GM18873 (cell line): ENCODE results near the gene HPSE2.
"Not testable (repeated sequence)": the region's sequence is repeated elsewhere in the genome, so short reads cannot be mapped to it uniquely, and the experiment has no call there.

ENCODE experiments used
- ATAC-seq: cut with Tn5 transposase; IDR thresholded peaks from one replicate; pipeline ENCODE4 v1.9.1; 2021; ENCODE audit warnings: mild to moderate bottlenecking, moderate library complexity, moderate number of reproducible peaks; ENCODE audit not compliant: unreplicated experiment, low FRiP score

HPSE2 gene

GRCh38 chr10:98528166-98528804 is 707.4 kb downstream of the HPSE2 start:
- no peak for ATAC-seq

DNA sequence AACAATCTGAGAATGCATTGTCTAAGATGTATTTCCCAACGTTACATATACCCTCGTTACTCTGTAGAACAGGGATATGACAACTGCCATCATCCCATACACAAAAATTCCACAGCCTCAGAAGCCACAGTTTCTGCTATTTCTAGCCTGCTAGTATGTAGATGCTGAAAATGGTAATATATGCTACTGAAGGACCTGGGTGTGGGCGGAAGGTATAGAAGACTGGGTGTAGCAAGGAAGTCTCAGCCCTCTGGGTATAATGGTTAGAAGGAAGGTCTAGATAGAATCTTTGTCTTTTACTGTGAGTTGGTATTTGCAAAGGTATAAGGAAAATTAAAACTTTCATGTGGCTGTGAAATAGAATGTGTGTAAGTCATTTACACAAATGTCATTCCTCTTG is 709.7 kb downstream of the HPSE2 start:
- ATAC-seq, result no peak

DNA sequence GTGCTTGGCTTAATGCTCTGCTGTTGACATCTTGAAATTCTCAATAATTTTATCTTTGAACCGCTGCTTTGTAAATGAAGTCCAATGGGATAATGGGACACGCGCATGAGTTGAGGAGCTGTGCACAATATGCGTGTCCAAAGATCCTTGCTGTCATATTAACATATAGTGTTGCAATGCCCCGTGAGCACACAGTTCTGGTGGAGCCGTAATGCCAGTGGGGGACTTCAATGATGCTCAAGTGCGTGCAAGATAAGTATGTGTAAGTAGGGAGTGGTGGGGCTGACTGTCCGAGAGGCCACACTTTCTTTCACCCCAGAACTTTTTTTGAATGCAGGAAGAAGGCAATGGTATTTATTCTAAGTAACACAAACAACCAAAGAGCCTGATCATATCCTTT is 711.5 kb downstream of the HPSE2 start:
- ATAC-seq, result no peak

- ATAC-seq, result no peak
These were observed 715.8 kb downstream of the HPSE2 start for GRCh38 chr10:98519841-98520240.

GRCh38 chr10:98517672-98518071 is 718.0 kb downstream of the HPSE2 start:
- no peak for ATAC-seq

- ATAC-seq, result no peak
These were observed 719.3 kb downstream of the HPSE2 start for GRCh38 chr10:98516352-98516751.

DNA sequence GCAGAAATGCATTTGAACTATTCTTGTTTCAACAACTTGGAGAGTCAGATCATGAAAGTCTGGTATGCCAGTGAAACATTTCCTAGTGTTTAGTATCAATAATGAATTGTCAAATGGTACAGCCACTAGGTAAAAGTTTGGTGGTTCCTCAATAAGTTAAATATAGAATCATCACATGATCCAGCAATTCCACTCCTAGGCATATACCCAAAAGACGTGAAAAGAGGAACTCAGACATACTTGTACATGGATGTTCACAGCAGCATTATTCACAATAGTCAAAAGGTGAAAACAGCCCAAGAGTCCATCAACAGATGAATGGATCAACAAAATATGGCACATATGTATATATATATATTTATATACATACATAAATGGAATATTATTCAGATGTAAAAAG is 721.9 kb downstream of the HPSE2 start:
- no peak for ATAC-seq

DNA sequence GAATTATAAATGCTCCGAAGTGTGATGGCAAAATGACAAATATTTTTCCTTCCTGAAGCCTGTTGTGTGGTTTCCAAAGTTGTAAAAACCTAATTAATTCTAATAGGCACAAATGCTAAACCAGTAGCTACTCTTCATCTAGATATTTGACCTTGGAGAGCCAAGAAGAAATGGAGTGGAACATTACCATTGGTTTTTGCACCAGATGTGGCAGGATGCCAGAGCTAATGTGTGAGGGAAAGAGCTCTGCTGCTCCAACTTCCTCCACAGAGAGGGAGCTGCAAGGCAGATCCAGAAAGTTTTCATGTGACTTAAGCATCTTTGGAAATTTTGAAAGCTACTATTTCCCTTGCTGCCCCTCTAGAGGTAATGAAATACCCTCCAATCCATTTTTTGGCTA is 723.8 kb downstream of the HPSE2 start:
- no peak for ATAC-seq

GRCh38 chr10:98510412-98510995 is 725.1 kb downstream of the HPSE2 start:
- ATAC-seq, result no peak

GRCh38 chr10:98509745-98510144 is 725.9 kb downstream of the HPSE2 start:
- no peak for ATAC-seq

DNA sequence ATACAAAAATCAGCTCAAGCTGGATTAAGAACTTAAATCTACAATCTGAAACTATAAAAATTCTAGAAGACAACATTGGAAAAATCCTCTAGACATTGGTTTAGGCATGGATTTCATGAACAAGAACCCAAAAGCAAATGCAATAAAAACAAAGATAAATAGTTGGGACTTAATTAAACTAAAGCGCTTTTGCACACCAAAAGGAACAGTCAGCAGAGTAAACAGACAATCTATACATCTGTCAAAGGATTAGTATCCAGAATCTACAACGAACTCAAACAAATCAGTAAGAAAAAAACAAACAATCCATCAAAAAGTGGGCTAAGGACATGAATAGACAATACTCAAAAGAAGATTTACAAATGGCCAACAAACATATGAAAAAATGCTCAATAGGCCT is 733.1 kb downstream of the HPSE2 start:
- not testable (repeated sequence) for ATAC-seq

GRCh38 chr10:98492763-98493162 is 742.9 kb downstream of the HPSE2 start:
- no peak for ATAC-seq

DNA sequence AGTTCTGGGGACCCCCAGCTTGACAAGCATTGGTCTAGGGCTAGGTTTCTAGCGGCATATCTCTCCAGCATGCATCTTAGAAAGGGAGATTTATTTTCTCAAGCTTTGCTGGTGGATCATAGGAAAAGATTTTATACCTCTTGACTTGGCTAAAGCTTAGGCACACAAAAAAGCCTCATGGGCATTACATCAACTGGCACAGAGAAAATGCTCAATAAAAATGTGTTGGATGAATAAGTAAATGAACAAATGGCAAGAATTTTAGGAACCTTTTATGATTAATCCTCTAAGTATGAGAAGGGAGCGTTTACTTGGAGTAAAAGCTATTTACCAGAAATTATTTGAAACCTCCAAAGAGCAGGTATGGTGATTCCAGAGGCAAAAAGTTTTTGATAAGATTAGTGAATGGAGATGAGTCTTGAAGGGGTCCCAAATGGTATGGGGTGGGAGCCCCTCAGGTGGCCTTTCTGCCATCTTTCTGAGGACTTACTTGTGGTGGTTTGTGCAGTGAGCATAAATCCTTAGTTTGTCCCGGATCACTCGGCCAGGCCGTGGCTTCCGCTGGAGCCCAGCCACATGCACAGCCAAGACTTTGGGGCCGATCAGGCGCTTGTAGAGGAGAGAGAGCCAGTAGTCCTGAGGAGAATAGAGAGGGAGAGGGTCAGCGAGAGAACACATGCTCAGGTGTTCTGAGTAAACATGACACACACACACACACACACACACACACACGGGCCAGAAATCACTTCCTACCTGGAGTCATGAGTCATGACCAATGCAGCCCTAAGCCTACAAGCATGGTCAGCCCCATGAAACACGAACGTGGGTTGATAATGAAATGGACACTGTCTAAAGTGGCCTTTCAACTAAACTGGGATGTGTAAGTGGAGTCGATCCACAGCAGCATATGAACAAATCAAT is 745.8 kb downstream of the HPSE2 start:
- ATAC-seq, result no peak

- ATAC-seq, result no peak
These were observed 746.8 kb downstream of the HPSE2 start for GRCh38 chr10:98488669-98489430.

DNA sequence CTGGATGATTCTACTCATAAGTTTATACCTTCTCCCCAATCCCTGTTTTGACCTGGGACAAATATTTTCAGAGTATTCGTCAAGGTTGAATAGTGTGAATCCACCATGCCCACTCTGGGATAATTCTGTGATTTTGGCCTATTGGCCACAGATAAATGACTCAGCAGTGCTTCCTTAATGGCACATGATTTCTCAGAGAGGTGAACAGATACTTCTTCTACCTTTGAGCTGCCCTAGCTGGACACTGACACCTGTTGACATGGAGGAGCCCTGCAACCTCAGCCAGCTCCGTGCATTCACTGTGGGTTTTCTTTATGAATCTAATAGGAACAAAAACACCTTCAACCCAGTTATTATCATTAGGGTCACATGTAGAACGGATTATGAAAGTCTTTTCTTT is 748.0 kb downstream of the HPSE2 start:
- ATAC-seq, result no peak

GRCh38 chr10:98486421-98486820 is 749.2 kb downstream of the HPSE2 start:
- no peak for ATAC-seq

DNA sequence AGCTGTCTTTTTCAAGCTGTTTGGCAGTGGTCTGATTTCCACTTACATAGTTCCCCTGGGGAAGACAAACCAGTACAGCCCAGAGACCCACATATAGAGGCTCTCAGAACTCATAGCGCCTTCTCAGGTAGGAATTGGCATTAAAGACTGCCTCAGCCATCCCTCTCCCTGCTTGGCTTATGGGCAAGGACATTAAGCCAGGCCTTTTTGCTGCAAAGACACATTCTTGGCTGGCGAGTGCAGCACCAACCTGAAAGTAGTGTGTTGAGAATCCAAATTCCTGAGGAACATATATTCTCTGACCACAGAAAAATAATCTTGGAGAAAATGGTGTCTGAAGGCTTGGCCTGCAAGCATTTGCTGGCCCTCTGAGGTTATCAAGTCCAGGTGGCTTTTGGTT is 749.7 kb downstream of the HPSE2 start:
- ATAC-seq, result no peak

DNA sequence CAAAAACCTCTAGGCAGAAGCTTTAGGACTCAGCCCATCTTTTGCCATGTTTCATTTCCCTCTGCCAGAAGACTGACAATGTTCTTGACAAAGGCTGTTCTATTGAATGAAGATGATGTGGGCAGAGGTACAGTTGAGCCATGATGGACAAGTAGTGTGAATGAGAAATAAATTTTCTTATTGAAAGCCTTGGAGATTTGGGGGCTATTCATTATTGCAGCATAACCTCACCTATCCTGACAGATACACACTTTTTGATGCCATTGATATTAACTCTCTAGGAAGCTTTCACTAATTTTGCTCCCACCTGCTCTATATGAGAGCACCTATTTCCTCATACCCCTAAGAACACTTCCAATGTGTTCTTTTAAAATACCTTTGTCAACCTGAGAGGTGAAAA is 752.0 kb downstream of the HPSE2 start:
- no peak for ATAC-seq

GRCh38 chr10:98482096-98482495 is 753.6 kb downstream of the HPSE2 start:
- ATAC-seq, result no peak

DNA sequence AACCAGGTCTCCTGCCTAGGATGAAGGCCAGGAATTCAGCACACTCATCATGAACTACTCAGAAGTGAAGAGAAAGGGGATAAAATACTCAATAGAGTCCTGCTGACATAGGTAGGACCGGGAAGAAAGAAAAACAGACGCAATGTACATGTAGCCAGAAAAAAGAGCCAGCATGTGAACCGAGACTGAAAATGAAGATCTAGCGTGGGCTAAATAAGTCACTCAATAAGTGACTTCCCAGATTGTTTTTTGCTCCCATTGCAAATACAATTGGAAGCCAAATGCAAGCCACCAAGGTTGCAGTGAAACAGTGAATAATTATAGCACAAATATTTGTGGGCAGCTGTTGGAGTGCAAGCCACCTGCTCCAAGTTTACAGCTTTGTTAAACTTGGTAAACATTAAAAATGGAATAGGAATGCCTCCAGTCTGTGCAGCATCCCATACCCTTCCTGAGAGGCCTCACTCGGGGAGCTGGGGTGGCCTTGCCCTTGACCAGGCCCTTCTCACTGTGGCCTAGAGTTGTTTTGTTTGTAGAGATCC is 754.2 kb downstream of the HPSE2 start:
- ATAC-seq, result no peak
